ENCODE measurements around the gene MAGEA2B. TPM values are rescaled to one million over a fixed set of nuclear protein-coding genes. Genes with fewer than 3 reads are reported as not detected.
"Not testable (repeated sequence)": the region's sequence is repeated elsewhere in the genome, so short reads cannot be mapped to it uniquely, and the experiment has no call there.

MAGEA2B gene
- total and polyA plus RNA-seq, 2 of the 4 experiments (the other 2 are of a cell fraction) = not detected

- H2BK5ac ChIP-seq (ENCODE audit: low read depth, low read length, poor library complexity, severe bottlenecking); POLR2A ChIA-PET (ENCODE audit: unreplicated experiment); CTCF ChIA-PET; H4K5ac ChIP-seq (ENCODE audit: low read depth, low read length); H2AK9ac ChIP-seq (replicated peaks; ENCODE audit: low read depth, low read length, poor library complexity); H3K56ac ChIP-seq (ENCODE audit: extremely low read depth, insufficient read depth, low read length); ATAC-seq (ENCODE audit: low read depth); H3K79me1 ChIP-seq (ENCODE audit: low read depth in 1 of 2, low read length in 2 of 2); in situ Hi-C loops (cut with MboI; ENCODE audit: low sequenced_read_pairs); H2AK5ac ChIP-seq (ENCODE audit: low read depth, low read length); H3K4me1 ChIP-seq (ENCODE audit: control insufficient read depth, insufficient read depth, low read length); dilution Hi-C loops (cut with HindIII; ENCODE audit: low sequenced_read_pairs, unreplicated experiment); H3K23ac ChIP-seq (ENCODE audit: low read depth, low read length); H2BK120ac ChIP-seq (ENCODE audit: low read depth, low read length); H2BK15ac ChIP-seq (ENCODE audit: low read depth, low read length); H4K8ac ChIP-seq (ENCODE audit: low read depth in 2 of 2, low read length in 2 of 2); H3K9me3 ChIP-seq (ENCODE audit: control insufficient read depth, insufficient read depth, low read length); H3K9me1 ChIP-seq (ENCODE audit: insufficient read depth, low read length); H2BK20ac ChIP-seq (ENCODE audit: low read depth, low read length); H3K18ac ChIP-seq (ENCODE audit: low read depth, low read length); intact Hi-C loops (cut with micrococcal nuclease); H3K9ac ChIP-seq (ENCODE audit: low read depth, low read length); DNase-seq; BruUV-seq (replicated peaks); H3K14ac ChIP-seq (replicated peaks; ENCODE audit: low read depth, low read length); H3K27ac ChIP-seq (ENCODE audit: insufficient read depth, low read length); H4K91ac ChIP-seq (ENCODE audit: insufficient read depth, low read depth, low read length); H3K36me3 ChIP-seq (ENCODE audit: control insufficient read depth, insufficient read depth, low read length); H2AFZ ChIP-seq (replicated peaks; ENCODE audit: low read length, poor library complexity); H3K4me3 ChIP-seq (ENCODE audit: insufficient read depth, low read depth, low read length); H3K4me2 ChIP-seq (ENCODE audit: low read depth, low read length); H3K4ac ChIP-seq (ENCODE audit: low read depth, low read length); H3K27me3 ChIP-seq (ENCODE audit: control insufficient read depth, insufficient read depth, low read length); H4K20me1 ChIP-seq (ENCODE audit: insufficient read depth, low read length): not testable (repeated sequence)
- WGBS, 2 experiments (ENCODE audit: extremely low coverage in 2 of 2, insufficient read length in 1 of 2) = no CpG with 5 or more reads among the region's 2 CpGs
These were observed 5.3 kb upstream of the MAGEA2B start, which contains the start of gene CSAG2 for GRCh38 chrX:152709173-152709572. CSAG2 (minus strand) TSS chrX:152709273; CDS start chrX:152709112, 161 bp downstream.

GRCh38 chrX:152713195-152713594 is 1.2 kb upstream of the MAGEA2B start:
- BruUV-seq (replicated peaks); CTCF ChIA-PET; H2BK120ac ChIP-seq (ENCODE audit: low read depth, low read length); ATAC-seq (ENCODE audit: low read depth); H3K56ac ChIP-seq (ENCODE audit: extremely low read depth, insufficient read depth, low read length); H3K14ac ChIP-seq (replicated peaks; ENCODE audit: low read depth, low read length); in situ Hi-C loops (cut with MboI; ENCODE audit: low sequenced_read_pairs); H2AK5ac ChIP-seq (ENCODE audit: low read depth, low read length); H3K27me3 ChIP-seq (ENCODE audit: control insufficient read depth, insufficient read depth, low read length); H4K8ac ChIP-seq (ENCODE audit: low read depth in 2 of 2, low read length in 2 of 2); H3K79me1 ChIP-seq (ENCODE audit: low read depth in 1 of 2, low read length in 2 of 2); H3K23ac ChIP-seq (ENCODE audit: low read depth, low read length); intact Hi-C loops (cut with micrococcal nuclease); H3K18ac ChIP-seq (ENCODE audit: low read depth, low read length); H3K27ac ChIP-seq (ENCODE audit: insufficient read depth, low read length); H4K20me1 ChIP-seq (ENCODE audit: insufficient read depth, low read length); H4K5ac ChIP-seq (ENCODE audit: low read depth, low read length); H3K4me2 ChIP-seq (ENCODE audit: low read depth, low read length); H3K9me3 ChIP-seq (ENCODE audit: control insufficient read depth, insufficient read depth, low read length); H3K36me3 ChIP-seq (ENCODE audit: control insufficient read depth, insufficient read depth, low read length); H3K9me1 ChIP-seq (ENCODE audit: insufficient read depth, low read length); dilution Hi-C loops (cut with HindIII; ENCODE audit: low sequenced_read_pairs, unreplicated experiment); H3K9ac ChIP-seq (ENCODE audit: low read depth, low read length); H3K4ac ChIP-seq (ENCODE audit: low read depth, low read length); DNase-seq; H3K4me1 ChIP-seq (ENCODE audit: control insufficient read depth, insufficient read depth, low read length); H2BK15ac ChIP-seq (ENCODE audit: low read depth, low read length); H2BK5ac ChIP-seq (ENCODE audit: low read depth, low read length, poor library complexity, severe bottlenecking); H3K4me3 ChIP-seq (ENCODE audit: insufficient read depth, low read depth, low read length); H2BK20ac ChIP-seq (ENCODE audit: low read depth, low read length); H2AFZ ChIP-seq (replicated peaks; ENCODE audit: low read length, poor library complexity); H4K91ac ChIP-seq (ENCODE audit: insufficient read depth, low read depth, low read length); H2AK9ac ChIP-seq (replicated peaks; ENCODE audit: low read depth, low read length, poor library complexity); POLR2A ChIA-PET (ENCODE audit: unreplicated experiment): not testable (repeated sequence)
- WGBS, 2 experiments (ENCODE audit: extremely low coverage in 2 of 2, insufficient read length in 1 of 2) = no CpG with 5 or more reads among the region's 5 CpGs
